ENCODE results near the gene ZNF692.

Gene ZNF692

DNA sequence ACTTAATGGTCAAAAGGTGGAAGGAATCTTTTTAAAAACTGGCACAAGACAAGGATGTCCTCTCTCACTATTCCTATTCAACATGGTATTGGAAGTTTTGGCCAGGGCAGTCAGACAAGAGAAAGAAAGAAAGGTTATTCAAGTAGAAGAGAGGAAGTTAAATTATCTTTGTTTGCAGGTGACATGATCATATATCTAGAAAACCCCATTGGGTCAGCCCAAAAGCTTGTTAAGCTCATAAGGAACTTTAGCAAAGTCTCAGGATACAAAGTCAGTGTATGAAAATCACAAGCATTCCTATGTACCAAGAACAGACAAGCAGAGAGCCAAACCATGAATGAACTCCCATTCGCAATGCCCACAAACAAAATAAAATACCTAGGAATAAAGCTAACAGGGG is 41.8 kb upstream of the ZNF692 start:
- H4K20me1 ChIP-seq (ENCODE audit: control insufficient read depth, insufficient read depth, low read depth, low read length), result no peaks in the 10 kb centered on the region
- TF ChIP-seq EZH2phosphoT487 (IDR thresholded peaks at IDR 0.05; ENCODE audit: borderline replicate concordance, low read length), result no peak
- TF ChIP-seq, protein P1, sequence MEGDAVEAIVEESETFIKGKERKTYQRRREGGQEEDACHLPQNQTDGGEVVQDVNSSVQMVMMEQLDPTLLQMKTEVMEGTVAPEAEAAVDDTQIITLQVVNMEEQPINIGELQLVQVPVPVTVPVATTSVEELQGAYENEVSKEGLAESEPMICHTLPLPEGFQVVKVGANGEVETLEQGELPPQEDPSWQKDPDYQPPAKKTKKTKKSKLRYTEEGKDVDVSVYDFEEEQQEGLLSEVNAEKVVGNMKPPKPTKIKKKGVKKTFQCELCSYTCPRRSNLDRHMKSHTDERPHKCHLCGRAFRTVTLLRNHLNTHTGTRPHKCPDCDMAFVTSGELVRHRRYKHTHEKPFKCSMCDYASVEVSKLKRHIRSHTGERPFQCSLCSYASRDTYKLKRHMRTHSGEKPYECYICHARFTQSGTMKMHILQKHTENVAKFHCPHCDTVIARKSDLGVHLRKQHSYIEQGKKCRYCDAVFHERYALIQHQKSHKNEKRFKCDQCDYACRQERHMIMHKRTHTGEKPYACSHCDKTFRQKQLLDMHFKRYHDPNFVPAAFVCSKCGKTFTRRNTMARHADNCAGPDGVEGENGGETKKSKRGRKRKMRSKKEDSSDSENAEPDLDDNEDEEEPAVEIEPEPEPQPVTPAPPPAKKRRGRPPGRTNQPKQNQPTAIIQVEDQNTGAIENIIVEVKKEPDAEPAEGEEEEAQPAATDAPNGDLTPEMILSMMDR (IDR thresholded peaks at IDR 0.05; ENCODE audit: low read depth, low read length, poor library complexity, severe bottlenecking), result no peak
- H3K4me2 ChIP-seq (ENCODE audit: low read length), result no peak overlapping the region
- no peaks in the 10 kb centered on the region for H3F3A ChIP-seq (ENCODE audit: control insufficient read depth, insufficient read depth)
- no peaks in the 10 kb centered on the region for H3K9me3 ChIP-seq (ENCODE audit: control insufficient read depth, insufficient read depth, low read length)
- H3K4me1 ChIP-seq (ENCODE audit: control insufficient read depth, low read length), result peaks cover 11% of the 10 kb centered on the region
- no peak overlapping the region for H3K4me3 ChIP-seq (ENCODE audit: low read length)
- H3K27ac ChIP-seq (ENCODE audit: low read depth, low read length), result no peak overlapping the region
- H3K27me3 ChIP-seq (ENCODE audit: control insufficient read depth, low read length), result peaks cover 4% of the 10 kb centered on the region
- H3K79me2 ChIP-seq (ENCODE audit: control insufficient read depth, low read length), result no peaks in the 10 kb centered on the region
- no peaks in the 10 kb centered on the region for H3K36me3 ChIP-seq (ENCODE audit: control insufficient read depth, low read length)
- no peaks in the 10 kb centered on the region for H3K9me2 ChIP-seq (replicated peaks; ENCODE audit: control insufficient read depth, low read length)

DNA sequence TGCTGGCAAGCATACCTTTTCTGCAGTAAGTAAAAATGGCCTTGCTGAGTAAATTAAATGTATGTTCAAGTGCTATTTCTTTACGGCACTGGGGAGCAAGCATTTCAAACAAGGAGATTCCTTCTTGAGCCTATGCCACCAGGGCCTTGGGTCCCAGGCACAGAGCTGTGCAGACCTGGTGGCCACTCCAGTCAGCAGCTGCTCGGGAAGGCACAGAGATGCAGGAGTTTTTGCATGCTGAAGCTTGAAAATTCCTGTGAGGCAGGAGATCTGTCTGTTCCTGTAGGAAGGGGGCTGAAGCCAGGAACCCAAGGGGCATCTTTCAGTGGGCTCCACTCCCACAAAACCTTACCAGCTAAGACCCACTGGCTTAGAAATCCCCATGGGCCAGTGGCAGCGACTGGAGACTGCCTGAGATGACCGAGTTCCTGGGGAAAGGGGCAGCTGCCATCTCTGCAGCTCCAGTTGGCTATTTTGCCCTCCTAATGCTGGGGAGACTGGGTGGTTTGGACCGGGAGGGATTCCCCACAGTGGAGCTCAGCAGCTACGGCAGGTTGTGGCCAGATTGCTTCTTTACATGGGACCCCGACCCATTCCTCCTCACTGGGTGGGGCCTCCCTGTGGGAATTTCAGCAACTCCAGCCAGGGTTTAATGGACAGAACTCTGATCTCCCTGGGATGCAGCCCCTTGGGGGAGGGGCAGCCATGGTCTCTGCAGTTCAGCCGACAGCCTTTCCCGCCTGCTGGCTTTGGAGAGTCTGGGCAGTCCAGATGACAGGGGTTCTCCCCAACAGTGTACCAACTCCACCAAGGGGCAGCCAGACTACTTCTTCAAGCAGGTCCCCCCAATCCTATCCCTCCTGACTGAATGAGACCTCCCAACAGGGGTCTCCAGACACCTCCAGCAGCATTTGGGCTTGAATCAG is 38.8 kb upstream of the ZNF692 start:
- Histone ChIP-seq H3K4me2 (ENCODE audit: low read length) (no peak overlapping the region), H3K4me1 (ENCODE audit: control insufficient read depth, low read length) (peaks cover 11% of the 10 kb centered on the region), H3K4me3 (ENCODE audit: low read length) (no peak overlapping the region), H3K27me3 (ENCODE audit: control insufficient read depth, low read length) (peaks cover 4% of the 10 kb centered on the region), H4K20me1 (ENCODE audit: control insufficient read depth, insufficient read depth, low read depth, low read length) (no peaks in the 10 kb centered on the region), H3K36me3 (ENCODE audit: control insufficient read depth, low read length) (no peaks in the 10 kb centered on the region), H3K9me3 (ENCODE audit: control insufficient read depth, insufficient read depth, low read length) (no peaks in the 10 kb centered on the region), H3K27ac (ENCODE audit: low read depth, low read length) (no peak overlapping the region), H3K9me2 (replicated peaks; ENCODE audit: control insufficient read depth, low read length) (no peaks in the 10 kb centered on the region), H3F3A (ENCODE audit: control insufficient read depth, insufficient read depth) (no peaks in the 10 kb centered on the region), H3K79me2 (ENCODE audit: control insufficient read depth, low read length) (no peaks in the 10 kb centered on the region)
- TF ChIP-seq EZH2phosphoT487 (IDR thresholded peaks at IDR 0.05; ENCODE audit: borderline replicate concordance, low read length), result no peak
- TF ChIP-seq, protein P1 (IDR thresholded peaks at IDR 0.05; ENCODE audit: low read depth, low read length, poor library complexity, severe bottlenecking), result no peak

DNA sequence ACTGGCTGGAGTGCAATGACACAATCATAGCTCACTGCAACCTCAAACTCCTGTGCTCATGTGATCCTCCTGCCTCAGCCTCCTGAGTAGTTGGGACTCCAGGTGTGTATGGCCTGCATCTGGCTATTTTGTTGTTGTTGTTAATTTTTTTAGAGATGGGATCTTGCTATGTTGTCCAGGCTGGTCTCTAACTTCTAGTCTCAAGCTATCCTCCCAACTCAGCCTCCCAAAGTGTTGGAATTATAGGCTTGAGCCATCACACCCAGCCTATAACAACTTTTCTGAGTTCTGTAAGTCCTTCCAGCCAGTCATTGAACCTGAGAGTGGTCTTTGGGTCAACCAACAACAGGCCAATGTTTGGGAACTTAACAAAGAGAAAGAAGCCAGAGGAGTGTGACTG is 36.0 kb upstream of the ZNF692 start:
- H3K4me3 ChIP-seq (ENCODE audit: low read length), result no peak overlapping the region

More for the DNA sequence above, 36.0 kb upstream of the ZNF692 start:
- H4K20me1 ChIP-seq (ENCODE audit: control insufficient read depth, insufficient read depth, low read depth, low read length), result no peaks in the 10 kb centered on the region
- H3K36me3 ChIP-seq (ENCODE audit: control insufficient read depth, low read length), result no peaks in the 10 kb centered on the region
- H3K27me3 ChIP-seq (ENCODE audit: control insufficient read depth, low read length), result no peaks in the 10 kb centered on the region
- no peak overlapping the region for H3K27ac ChIP-seq (ENCODE audit: low read depth, low read length)
- no peaks in the 10 kb centered on the region for H3K79me2 ChIP-seq (ENCODE audit: control insufficient read depth, low read length)
- no peaks in the 10 kb centered on the region for H3K9me2 ChIP-seq (replicated peaks; ENCODE audit: control insufficient read depth, low read length)
- H3K4me2 ChIP-seq (ENCODE audit: low read length), result no peak overlapping the region
- no peaks in the 10 kb centered on the region for H3K9me3 ChIP-seq (ENCODE audit: control insufficient read depth, insufficient read depth, low read length)
- TF ChIP-seq, protein P1 (IDR thresholded peaks at IDR 0.05; ENCODE audit: low read depth, low read length, poor library complexity, severe bottlenecking), result no peak
- TF ChIP-seq EZH2phosphoT487 (IDR thresholded peaks at IDR 0.05; ENCODE audit: borderline replicate concordance, low read length), result no peak
- no peaks in the 10 kb centered on the region for H3F3A ChIP-seq (ENCODE audit: control insufficient read depth, insufficient read depth)
- H3K4me1 ChIP-seq (ENCODE audit: control insufficient read depth, low read length), result peaks cover 11% of the 10 kb centered on the region

All from DOHH2 (cell line).